ENCODE data around the gene TRMT1. TPM values are rescaled to one million over a fixed set of nuclear protein-coding genes. Genes with fewer than 3 reads are reported as not detected.

The TRMT1 gene
- total RNA-seq, 1 experiment from 2014 or later, result 67.5 TPM

DNA sequence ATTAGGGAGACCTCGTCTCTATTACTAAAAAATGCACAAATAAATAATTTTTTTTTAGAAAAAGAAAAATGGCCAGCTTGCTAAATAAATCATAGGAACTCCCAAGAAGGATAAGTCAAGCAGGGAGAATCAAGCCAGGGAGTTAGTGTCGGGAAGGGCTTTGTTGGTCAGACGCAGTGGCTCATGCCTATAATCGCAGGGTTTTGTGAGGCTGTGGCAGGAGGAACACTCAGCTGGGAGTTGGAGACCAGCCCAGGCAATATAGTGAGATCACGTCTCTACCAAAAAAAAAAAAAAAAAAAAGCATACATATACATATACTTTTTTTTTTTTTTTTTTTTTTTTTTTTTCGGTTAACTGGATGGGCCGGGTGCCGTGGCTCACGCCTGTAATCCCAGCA, 10.5 kb upstream of the TRMT1 start:
- no peak for DNase-seq (ENCODE audit: low read depth)

DNA sequence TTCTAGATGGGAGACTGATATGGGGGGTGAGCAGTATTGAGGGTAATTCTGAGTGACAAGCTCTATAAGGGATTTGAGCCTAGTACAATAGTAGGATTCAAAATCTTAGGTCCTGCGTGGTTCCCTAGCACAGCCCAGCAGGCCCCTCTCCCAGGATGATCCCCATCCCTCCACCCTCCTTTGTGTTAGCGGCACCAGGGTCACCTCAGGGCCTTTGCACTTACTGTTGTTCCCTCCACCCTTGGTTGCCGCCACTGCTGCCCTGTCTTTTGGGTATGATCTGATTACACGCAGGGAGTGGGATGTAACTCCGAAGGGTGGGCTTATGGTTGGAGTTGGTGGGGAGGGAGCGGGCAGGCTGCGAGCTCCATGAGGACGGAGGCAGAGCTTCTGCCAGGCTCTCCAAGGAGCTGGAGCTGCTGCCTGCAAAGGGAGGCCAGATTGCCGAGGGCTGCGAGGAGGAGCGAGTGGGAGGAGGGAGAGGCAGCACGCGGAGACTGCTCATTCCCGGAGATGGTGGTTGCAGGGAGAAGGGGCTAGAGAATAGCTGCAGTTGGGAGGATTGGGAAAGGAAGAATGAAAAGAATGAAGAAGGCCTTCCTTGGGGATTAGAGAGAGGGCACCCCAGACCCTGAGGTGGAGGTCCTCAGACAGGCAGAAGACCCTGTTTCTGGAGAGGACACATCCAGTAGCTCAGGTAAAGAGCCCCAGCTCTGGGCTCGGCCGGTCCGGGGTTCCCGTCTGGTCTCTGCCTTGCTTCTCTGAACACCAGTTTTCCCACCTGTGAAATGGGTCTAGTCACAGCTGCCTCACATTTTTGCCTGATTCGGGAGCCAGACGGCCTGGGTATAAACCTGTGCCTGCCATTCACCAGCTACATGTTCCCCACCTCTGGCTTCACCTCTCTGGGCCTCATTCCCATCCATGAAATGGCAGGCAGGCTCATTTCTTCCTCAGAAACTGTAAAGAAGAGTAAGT, 6.7 kb upstream of the TRMT1 start:
- DNase-seq (ENCODE audit: low read depth), result no peak

DNA sequence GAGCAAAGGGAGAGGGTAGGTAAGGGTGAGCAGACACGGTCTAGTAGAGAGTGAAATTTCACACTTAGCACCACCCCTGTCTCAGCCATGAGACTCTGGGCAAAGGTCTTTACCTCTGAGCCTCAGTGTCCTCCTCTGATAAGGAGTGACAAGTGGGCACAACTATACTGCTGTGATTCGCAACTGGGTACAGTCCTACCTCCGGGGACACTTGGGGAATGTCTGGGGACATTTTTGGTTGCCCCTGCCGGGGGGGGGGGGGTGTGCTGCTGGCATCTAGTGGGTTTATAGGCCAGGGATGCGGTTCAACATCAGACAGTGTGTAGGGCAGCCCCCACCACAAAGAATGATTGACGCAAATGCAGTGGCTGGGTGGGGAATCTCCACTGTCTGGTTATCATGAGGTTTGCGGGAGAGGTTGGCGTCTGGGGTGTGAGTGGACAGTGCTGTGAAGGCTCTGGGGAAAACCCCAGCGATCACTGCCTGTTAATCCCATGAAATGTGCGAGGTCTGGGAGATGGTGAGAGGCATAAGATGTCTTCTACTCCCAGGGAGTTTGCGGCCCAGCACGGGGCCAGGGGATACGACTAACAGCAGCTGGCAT, 5.8 kb upstream of the TRMT1 start:
- no peak for DNase-seq (ENCODE audit: low read depth)

DNA sequence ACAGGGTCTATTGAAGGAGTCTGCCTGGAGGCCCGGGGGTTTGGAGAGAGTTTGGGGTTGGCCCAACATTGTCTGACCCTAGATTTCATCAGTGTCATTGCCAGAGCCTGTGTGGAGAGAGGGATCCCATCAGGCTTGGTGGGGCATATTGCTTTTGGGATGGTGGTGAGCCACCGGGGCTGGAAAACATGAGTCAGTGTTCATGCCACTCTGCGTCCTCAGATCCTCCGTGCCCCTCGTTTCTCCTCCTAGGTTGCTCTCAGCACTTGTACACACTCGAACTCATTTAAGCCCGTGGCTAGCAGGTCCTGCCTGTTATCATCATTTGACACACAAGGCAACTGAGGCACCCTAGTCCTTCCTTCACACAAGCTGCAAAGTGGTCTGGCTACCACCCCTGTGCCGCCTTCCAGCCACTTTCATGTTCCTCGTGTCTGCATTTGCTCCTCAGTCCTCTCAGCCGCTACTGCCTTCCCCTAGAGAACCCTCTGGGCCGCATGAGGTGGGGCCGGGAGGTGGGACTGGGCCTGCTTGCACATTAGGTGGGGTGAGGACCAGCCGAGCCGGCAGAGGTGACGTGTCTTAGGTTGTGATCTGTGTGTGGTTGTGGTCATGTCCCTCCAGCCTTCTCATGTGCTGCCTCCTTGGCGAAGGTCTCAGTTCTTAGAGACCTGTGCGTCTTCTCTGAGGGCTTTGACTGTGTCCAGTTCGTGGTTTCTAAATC, 5.2 kb upstream of the TRMT1 start:
- DNase-seq (ENCODE audit: low read depth), result no peak

DNA sequence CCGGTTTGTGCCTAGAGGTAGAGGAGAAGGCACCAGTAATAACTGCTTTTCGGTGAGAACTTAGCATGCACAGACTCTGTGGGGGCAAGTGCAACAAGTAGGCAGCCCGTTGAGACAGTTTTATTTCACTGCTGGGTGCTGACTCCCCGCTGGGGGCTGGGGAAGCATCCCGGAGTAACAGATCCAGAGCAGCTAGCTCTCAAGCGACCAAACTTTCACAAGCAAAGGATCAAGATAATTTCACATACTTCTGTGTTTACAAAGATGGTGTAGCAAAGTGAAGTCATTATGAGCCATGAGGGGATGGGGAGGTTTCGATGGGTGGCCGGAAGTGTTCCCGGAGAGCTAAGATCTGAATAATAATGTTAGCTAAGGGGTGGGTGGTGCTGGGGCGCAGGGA, 4.3 kb upstream of the TRMT1 start:
- DNase-seq (ENCODE audit: low read depth), result no peak

DNA sequence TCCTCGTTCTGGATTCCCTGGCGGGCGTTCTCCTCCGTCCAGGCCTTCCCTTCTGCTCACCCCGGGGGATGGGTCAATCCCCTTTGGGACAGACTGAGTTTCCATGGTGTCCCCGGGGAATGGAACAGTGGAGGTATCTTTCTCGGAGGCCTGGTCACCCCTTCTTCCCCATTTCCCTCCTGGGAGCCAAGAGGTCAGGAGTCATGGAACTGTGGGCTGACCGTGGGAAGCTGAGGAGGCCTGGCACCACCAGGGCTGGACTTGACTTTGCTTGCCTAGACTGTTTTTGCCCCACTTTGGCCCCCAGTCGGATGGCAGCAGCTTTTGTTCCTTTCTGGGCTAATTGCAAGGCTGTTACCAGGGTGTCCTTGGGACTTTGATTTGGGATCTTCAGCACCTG, 3.5 kb upstream of the TRMT1 start:
- DNase-seq (ENCODE audit: low read depth), result no peak

DNA sequence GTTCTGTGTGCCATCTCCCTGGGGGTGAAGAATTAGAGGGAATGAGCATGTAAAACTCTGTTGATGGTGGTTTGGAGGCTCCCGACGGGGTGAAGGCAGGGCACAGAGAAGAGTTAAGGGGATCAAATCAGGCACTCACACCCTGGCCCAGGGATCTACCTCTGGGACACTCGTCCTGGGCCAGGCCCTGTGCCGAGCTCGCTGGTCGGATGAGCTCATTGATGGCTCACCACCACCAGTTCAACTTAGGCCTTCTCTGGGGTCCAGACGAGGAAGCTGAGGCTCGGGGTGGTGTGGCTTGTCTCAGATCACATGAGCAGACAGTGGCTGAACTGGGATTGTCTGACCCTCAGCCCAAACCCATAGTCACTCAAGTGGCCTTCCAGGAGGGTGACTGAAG, 3.1 kb upstream of the TRMT1 start:
- no peak for DNase-seq (ENCODE audit: low read depth)

DNA sequence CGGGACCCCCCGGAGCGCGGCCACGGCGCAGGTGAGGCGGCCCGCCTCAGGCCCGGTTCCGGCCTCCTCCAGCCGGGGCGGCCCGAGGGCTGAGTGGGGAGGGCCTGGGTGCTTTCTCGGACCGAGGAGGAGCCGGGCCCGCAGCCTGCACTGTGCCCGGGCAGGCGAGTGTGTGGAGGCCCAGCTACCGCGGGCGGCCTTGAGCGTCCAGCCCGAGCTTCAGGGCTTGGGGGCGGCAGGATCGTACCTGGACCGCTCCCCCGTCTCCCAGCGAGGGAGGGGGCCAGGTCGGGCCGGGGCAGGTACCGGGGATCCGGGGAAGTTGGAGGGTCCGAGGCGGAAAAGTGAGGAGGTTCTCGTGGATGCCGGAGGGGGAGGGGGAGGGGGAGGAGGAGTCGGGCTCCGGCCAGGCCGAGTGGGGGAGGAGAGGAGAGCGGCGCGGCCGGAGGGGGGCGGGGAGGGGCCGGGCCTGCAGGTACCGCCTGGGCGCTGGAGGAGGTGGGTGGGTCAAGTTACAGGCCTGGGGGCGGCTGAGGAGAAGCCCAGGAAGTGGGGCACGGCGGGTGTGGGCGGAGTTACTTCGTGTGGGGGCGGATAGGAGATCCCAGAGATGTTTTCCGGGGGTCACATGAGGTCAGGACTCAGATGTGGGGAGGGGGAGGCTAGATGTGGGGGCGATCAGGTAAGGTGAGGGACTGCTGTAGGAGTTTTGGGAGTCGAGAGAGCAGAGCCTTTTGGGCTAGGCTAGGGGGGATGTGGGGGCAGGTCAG, 2.1 kb upstream of the TRMT1 start:
- DNase-seq (ENCODE audit: low read depth), result peak; percentile 74

DNA sequence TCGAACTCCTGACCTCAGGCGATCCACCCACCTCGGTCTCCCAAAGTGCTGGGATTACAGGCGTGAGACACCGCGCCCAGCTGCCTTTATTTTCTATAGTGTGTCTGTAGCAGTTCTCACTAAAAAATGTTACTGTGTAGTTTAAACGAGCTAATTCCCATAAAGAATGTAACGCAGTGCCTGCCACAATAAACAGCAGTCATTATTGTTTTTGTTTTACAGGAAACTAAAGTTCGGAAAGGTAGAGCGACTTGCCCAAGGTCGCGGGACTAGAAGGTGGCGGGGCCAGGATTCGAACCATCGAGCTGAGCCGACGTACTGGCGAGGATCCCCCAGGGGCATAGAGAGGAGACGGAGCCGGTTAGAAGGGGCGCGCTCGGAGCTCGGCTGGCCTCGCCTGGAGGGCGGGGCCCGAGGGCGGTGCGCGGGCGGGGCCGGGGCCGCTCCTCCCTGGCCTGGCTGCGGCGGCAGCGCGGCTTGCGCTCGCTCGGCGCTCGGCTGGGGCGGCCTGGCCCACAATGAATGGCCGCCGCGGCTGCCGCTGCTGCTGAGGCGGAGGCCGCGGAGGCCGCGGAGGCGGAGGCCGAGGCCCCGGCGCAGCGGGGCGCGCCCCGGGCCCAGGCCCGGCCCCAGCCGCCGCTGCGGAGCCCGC, 1.4 kb upstream of the TRMT1 start, which contains the start of gene NACC1:
Gene NACC1, plus strand, starts transcription at position 493 of the 652 bp plus-strand sequence. CDS start 16,944 bp downstream, outside the sequence.
- peak; percentile 97 for DNase-seq (ENCODE audit: low read depth)

DNA sequence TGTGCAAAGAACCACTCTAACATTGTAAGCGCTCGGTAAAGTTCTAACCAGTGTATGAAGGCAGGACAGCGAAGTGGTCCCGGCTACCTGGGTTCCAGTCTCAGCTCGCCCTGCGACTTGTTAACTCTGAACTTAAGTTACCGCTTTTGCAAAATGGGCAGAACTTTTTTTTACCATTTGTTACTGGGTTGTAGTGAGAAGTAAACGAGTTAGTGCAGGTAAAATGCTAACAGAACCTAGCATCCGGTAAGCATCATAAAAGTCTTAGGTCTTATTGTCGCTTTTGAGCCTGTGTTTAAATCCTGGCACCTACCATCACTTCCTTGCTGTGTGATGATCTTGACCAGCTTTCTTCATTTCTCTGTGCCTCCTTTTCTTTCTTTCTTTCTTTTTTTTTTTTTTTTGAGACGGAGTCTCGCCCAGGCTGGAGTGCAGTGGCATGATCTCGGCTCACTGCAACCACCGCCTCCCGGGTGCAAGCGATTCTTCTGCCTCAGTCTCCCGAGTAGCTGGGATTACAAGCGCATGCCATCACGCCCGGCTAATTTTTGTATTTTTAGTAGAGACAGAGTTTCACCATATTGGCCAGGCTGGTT, 734 bp upstream of the TRMT1 start:
- DNase-seq (ENCODE audit: low read depth), result no peak

DNA sequence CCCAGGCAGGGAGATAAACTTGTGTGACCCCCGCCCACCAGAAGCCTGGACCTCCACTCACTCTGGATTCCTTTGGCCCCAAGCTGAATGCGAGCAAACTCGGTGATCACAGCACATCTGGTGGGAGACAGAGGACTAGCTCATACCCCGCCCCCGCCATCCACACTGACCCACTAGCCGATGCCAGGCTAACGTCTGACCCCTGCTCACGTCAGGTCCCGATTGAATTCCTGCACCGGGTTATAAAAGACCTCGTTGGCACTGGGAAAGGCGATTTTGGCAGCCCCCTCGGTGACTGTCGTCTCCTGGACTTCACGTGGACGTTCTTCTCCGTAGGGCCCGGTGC, 631 bp downstream of the TRMT1 start:
- DNase-seq (ENCODE audit: low read depth), result no peak

DNA sequence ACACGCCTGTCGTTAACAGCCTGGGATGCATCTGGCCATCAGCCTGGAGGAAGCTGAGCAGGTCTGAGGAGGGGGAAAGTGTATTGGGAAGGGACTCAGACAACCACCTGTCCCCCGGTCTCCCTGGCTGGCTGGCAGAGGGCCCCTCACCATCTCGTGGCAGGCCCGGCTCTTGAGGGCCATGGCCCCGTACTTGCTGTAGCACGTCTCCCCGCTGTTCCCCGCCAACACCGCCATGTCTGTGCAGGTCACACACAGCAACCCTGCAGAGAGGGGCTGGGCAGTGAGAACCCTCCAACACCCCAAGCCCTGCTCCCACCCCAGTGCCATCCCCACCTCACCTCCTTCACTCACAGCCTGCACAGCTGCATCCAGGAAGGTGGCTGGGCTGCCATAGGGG, 4.0 kb downstream of the TRMT1 start:
- DNase-seq (ENCODE audit: low read depth), result no peak

DNA sequence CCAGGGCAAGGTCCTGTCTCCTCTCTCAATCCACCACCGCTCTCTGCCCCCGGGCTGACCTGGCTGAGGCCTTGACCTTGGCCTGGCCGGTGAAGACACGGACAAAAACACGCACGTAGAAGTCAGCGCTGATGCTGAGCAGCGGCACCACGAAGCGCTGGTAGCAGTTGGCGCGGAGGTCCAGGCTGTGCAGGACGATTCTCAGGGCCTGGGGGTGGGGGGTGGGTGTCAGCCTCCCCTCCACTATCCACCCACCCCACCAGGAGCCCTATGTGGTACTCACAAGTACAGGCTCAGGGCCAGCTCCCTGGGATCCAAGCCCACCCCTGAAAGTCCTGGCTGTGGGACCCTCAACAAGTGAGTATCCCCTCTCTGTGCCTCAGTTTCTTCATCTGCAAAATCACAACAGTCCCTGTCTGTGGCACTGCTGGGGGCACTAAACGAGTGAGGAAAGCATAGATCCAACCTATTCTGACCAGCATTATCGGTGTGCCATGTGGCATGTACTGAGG, 6.4 kb downstream of the TRMT1 start:
- no peak for DNase-seq (ENCODE audit: low read depth)

DNA sequence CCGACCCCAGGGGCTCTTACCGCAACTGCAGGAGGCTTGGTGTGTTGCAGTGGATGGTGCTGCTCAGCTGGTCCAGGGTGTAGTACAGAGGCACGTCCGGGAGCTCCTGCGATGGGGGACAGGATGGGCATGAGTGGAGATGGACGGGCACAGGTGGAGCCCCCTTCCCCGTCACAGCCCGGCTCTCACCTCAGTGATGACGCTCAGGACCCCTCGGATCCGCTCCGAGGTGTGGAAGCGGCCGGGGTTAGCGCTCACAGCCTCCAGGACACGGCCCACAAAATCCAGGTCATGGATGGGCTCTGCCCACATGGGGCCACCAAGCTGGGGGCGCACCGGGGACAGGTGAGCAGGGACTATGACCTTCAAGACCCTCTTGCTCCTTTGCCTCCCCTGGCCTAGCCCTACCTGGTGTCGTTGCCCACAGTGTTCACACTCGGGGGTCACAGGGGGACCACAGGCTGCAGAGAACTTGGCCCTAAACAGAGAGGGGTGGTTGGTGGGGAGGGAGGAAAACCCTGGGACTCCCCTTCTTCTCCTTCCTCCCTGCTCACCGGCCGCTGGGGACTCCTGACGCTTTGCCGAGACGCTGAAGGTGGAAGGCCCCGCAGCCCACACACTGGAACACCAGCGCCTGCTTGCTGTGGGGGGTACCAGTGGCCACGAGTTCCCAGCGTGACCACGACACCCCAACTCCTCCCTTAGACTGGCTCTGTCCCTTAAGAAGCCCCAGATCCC, 7.0 kb downstream of the TRMT1 start:
- DNase-seq (ENCODE audit: low read depth), result no peak

DNA sequence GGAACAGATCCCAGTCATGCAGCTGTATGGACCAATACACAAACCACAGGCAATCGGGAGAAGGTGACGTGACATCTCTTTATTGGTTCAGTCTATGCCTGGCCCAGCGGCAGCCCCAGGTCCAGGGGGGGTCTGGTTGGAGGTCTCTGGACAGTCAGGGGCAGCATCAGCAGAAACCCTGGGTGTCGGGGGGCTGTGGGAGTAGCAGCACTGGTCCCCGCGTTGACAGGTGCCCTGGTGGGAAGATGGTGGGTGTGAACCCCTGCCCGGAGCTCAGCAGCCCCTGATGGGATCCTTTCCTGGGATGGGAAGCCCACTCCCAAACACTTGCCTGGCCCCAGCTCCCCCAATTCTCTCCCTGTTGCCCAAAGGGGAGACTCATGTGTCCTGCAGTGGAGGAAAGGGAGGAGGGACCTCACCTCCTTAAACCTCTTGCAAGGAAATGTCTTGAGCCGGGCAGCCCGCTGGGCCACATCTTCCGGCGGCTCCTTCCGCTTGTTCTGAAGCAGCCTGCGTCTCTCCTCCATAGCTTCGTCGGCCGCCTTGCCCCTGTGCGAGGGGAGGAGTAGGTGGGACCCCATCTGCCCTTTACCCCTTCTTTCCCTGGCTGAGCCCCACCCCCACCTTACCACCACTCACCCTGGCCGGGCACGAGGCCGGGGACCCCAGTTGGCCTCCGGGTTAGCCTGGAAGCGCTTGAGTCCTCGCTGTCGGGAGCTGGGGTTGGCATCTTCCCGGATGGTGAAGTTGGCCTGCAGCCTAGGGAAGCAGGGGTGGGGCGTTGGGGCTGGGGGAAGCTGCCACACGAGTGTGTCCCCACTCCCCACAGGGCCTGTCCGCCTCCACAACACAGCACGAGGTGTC, 11.5 kb downstream of the TRMT1 start:
- no peak for DNase-seq (ENCODE audit: low read depth)

DNA sequence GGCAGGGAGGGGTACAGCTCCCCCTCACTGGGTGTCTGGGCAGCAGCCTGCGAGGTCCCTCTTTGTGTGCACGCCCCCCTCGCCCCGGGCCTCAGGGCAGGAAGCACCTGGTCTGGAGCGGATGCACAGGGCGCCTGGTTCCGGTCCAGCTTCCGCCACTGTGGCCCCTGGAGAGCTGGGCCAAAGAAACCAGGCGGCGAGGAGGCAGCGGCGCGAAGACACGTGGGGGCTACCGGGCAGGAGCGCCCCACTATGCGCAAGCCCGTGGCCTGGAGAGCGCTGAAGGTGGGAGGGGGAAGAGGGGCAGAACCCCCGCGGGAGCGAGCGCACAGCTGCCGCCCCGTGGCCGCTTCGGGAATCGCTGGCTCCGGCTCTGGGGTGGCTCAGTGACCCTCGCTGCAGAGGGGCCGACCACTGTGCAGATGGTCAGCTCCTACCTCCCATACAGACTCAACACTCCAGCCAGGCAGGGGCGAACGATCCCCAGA, 12.1 kb downstream of the TRMT1 start:
- peak; percentile 36 for DNase-seq (ENCODE audit: low read depth)

DNA sequence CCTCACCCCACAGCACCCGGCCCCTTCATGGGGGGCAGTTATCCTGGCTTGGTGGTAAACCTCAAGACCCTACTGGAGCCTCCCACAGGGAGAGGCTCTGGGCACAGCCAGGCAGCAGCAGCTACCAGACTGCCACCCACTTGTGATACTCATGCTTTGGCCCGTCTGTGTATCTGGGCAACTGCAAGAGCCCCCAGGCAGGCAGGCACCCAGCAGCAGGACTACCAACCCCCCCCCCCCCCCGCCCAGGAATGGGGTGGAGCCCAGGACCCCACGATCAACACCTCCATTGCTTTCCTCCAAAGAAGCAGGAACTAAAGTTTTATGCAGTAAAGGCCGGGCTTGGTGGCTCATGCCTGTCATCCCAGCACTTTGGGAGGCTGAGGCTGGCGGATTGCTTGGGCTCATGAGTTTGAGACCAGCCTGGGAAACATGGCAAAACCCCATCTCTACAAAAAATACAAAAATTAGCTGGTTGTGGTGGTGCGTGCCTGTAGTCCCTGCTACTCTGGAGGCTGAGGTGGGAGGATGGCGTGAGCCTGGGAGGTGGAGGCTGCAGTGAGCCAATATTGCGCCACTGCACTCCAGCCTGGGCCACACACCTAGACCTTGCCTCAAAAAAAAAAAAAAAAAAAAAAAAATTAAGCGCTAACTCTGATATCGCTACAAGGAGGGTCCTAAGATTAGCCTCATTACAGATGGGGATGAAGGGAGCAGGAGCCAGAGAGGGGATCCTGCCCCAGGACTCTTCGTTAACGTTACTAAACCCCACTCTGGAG, 12.8 kb downstream of the TRMT1 start:
- DNase-seq (ENCODE audit: low read depth), result no peak
